ENCODE data around the gene PET117.
"Not testable (repeated sequence)": the region's sequence is repeated elsewhere in the genome, so short reads cannot be mapped to it uniquely, and the experiment has no call there.

Gene PET117

GRCh38 chr20:18137412-18138265 is at the start of gene PET117, which contains the start of gene KAT14:
Gene PET117, plus strand, starts transcription at chr20:18137863. Its CDS starts 93 bp downstream, at chr20:18137956.
Gene KAT14, plus strand, starts transcription at chr20:18137863. Its CDS starts 4,798 bp downstream, at chr20:18142661.
- peak; percentile 88 to 93 for DNase-seq

DNA sequence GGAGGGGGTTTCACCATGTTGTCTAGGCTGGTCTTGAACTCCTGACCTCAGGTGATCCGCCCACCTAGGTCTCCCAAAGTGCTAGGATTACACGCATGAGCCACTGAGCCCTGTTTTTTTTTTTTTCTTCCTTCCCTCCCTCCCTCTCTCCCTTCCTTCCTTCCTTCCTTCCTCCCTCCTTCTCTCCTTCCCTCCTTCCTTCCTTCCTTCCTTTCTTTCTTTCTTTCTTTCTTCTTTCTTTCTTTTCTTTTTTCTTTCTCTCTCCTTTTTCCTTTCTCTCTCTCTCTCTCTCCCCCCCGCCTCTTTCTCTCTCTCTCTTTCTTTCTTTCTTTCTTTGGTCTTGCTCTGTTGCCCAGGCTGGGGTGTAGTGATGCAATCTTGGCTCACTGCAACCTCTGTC is 49.4 kb upstream of the PET117 start:
- DNase-seq, result not testable (repeated sequence)

DNA sequence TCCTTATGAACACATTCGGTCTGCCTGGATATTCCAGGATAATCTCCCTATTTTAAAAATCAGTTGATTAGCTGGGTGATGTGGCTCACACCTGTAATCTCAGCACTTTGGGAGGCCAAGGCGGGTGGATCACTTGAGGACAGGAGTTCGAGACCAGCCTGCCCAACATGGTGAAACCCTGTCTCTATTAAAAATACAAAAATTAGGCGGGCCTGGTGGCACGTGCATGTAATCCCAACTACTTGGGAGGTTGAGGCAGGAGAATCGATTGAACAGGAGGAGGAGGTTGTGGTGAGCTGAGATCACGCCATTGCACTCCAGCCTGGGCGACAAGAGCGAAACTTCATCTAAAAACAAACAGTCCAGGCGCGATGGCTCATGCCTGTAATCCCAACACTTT is 48.8 kb upstream of the PET117 start:
- not testable (repeated sequence) for DNase-seq

- no peak for DNase-seq
Observed at GRCh38 chr20:18090044-18090443, 47.6 kb upstream of the PET117 start.

DNA sequence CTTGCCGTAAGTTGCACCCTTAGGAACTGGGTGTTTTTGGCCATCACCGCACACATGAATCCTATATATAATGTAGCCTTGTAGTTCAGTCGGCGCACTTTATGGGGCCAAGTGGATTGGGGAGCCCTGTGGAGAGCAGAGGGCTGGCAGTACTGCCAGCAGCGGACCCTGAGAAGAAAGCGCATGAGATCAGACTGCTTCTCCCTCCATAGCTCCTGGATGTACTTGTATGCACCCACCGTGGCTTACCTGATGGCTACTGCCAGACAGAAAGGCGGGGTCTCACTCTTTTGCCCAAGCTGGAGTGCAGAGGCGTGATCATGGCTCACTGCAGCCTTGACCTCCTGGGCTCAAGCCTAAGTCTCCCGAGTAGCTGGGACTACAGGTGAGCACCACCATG is 47.2 kb upstream of the PET117 start:
- DNase-seq, result no peak

GRCh38 chr20:18091623-18092022 is 46.0 kb upstream of the PET117 start:
- DNase-seq, result no peak

- no peak for DNase-seq
Observed at GRCh38 chr20:18092890-18093289, 44.8 kb upstream of the PET117 start.

- no peak for DNase-seq
Observed at GRCh38 chr20:18093388-18093787, 44.3 kb upstream of the PET117 start.

GRCh38 chr20:18094191-18094590 is 43.5 kb upstream of the PET117 start:
- DNase-seq, result no peak

DNA sequence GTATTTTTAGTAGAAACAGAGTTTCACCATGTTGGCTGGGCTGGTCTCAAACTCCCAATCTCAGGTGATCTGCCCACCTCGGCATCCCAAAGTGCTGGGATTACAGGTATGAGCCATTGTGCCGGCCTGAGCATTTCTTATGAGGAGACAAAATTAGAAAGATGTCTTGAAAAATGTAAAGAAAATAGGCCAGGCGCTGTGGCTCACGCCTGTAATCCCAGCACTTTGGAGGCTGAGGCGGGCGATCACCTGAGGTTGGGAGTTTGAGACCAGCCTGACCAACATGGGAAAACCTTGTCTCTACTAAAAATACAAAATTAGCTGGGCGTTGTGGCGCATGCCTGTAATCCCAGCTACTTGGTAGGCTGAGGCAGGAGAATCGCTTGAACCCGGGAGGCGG is 37.1 kb upstream of the PET117 start:
- DNase-seq, result not testable (repeated sequence)

DNA sequence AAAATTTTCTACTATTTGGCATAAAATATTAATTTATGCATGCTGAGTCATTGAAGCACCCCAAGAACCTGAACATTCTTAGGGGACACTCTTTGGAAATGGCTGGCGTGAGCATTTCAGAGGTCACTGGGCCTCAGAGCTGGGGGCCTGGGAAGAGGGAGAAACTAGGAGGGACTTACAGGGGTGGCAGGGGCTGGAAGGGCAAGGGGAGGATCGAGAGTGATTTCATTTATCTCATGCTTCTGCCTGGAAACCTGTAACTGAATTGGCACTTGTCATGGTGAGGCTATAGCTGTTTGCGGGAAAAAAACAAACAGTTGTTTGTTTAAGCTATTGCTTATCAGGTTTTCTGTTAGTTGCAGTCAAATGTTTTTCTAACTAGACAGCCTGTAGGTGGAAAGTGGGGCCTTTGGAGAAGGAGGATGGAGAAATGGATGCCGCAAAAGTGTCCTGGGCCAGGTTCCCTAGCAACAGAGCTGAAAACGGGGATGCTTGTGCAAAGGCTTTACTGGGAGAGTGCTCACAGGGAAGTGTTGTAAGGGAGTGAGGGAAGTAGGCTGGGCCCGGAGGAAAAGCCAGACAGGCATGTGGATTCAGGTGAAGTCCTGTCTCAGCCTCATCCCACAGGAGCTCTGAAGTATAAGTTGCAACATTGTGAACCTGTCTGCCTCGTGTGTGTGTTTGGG is 36.4 kb upstream of the PET117 start:
- DNase-seq, result no peak

- no peak for DNase-seq
Observed at GRCh38 chr20:18103497-18103896, 34.2 kb upstream of the PET117 start.

DNA sequence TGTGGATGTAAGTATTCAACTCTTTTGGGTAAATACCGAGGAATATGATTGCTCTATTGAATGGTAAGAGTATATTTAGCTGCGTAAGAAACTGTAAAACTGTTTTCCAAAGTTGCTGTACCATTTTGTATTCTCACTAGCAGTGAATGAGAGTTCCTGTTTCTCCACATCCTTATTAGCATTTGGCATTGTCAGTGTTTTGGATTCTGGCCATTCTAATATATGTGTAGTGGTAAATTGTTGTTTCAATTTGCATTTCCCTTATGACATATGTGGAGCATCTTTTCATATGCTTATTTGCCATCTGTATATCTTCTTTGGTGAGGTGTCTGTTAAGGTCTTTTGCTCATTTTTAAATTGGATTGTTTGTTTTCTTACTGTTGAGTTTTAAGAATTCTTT is 29.3 kb upstream of the PET117 start:
- no peak for DNase-seq

DNA sequence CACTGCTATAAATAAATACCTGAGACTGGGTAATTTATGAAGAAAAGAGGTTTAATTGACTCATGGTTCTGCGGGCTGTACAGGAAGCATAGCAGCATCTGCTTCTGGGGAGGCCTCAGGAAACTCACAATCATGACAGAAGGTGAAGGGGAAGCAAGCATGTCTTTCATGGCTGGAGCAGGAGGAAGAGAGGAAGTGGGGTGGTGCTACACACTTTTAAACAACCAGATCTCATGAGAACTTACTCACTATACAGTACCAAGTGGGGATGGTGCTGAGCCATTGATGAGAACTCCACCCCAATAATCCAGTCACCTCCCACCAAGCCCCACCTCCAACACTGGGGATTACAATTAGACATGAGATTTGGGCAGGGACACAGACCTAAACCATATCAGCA is 9.1 kb upstream of the PET117 start:
- DNase-seq, result not testable (repeated sequence)

DNA sequence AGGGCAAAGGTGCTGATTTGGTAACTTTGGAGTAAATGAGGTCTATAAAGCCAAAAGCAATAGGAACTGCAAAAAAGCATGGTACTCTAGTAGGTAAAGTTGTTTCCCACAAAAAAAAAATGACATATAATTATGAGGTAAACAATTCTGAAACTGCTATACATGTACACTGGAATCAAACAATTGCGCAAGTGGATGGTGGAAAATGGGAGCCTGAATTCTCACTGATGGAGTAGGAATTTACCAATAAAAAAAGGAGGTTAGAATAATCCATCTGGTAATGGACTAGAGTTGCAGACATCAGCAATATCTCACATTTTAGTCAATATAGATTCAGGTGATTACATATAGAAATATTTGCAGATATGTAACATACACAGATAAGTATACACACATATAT is 5.0 kb upstream of the PET117 start:
- no peak for DNase-seq

DNA sequence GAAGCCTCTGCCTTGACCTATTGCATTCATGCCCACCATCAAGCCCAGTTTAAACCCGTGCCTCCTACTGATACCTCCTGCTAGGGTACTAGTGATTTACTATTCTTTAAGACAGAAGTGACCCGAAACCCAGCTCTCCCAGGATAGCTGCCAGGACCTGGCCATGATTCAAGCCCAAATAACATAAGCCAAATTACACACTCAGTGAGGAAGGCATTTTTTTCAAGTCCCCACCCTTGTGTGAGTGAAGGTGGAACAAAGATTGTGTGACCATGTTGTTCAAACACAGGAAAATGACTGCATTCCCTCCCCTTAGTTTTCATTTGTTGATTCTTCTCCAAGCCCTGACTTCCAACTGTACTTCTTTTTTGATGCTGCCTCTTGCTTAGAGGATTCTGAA is 3.7 kb upstream of the PET117 start:
- DNase-seq, result no peak

GRCh38 chr20:18138266-18138582 is 561 bp downstream of the PET117 start:
- DNase-seq, result no peak

- DNase-seq, result no peak
Observed at GRCh38 chr20:18138639-18139583, 1.2 kb downstream of the PET117 start.

DNA sequence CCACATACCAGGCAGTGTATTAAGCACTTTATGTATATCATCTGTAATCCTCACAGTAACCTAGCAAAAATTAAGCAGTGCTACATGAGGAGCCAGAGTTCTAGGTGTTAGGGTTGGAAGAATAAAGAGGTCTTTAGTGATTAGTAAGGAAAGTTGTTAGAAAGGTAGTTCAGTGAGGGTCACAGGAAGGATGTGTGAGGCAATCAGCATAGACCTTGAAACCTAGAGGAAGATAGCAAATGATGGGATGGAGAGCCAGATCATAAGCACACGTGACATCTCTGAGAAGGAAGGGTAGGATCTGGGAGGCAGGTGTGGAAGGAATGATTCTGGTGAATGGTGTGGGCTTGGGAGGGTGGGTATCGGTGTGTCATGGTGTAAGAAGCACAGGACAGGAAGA is 2.2 kb downstream of the PET117 start:
- DNase-seq, result no peak

- DNase-seq, result no peak
Observed at GRCh38 chr20:18144541-18145099, 7.0 kb downstream of the PET117 start.

DNA sequence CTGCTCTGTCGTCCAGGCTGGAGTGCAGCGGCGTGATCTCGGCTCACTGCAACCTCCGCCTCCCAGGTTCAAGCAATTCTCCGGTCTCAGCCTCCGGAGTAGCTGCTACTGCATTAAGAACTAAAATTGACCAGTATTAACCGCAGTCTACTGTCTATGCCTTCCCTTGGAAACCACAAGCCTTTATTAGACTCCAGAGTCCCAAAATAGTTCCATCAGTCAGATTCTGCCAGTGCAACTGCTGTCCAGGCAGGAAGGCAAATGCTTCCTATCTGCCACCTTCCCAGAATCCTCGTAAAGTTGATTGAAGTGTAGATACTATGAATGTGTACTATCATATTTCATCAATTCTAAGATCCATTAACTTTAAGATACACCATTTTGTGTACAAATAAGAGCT is 16.7 kb downstream of the PET117 start:
- DNase-seq, result no peak

- no peak for DNase-seq
Observed at GRCh38 chr20:18156045-18156444, 18.4 kb downstream of the PET117 start.

GRCh38 chr20:18164356-18164755 is 26.7 kb downstream of the PET117 start:
- DNase-seq, result no peak

All from CD4-positive, alpha-beta T cell treated with Interleukin-4 for 1 hour (primary cell).